ENCODE data around the gene RFC2. TPM values are rescaled to one million over a fixed set of nuclear protein-coding genes. Genes with fewer than 3 reads are reported as not detected.
"Not testable (repeated sequence)": the region's sequence is repeated elsewhere in the genome, so short reads cannot be mapped to it uniquely, and the experiment has no call there.

Gene RFC2
- total and polyA plus RNA-seq, 2 of the 8 experiments (the other 6 are each of a cell fraction or from before 2014, with no cell fraction given) = 52.9 to 85.4 TPM

DNA sequence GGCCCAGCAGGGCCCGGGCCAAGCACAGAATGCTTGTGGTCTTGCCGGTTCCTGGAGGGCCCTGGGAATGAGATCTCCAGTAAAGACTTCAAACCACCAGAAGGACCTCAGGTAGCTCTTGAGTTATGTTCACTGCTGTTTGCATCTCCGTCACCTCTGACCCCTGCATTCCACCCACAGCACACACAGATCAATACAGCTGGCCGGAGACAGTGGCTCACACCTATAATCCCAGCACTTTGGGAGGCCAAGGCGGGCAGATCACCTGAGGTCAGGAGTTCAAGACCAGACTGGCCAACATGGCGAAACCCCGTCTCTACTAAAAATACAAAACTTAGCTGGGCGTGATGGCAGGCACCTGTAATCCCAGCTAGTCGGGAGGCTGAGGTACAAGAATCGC lies 5.1 kb downstream of the RFC2 start:
- not testable (repeated sequence) for H3K27ac ChIP-seq (ENCODE audit: low read depth, low read length); H2BK12ac ChIP-seq (ENCODE audit: low read depth, low read length); H3K4me1 ChIP-seq (replicated peaks in 1 of 4; ENCODE audit: control insufficient read depth in 3 of 4, insufficient read depth in 4 of 4, low read length in 3 of 4); H2BK5ac ChIP-seq (ENCODE audit: low read depth, low read length); H3K4me3 ChIP-seq (ENCODE audit: extremely low read depth in 1 of 4, insufficient read depth in 2 of 4, low read depth in 3 of 4, low read length in 4 of 4); FAIRE-seq; DNase-seq (ENCODE audit: low read depth in 1 of 2, low spot score in 2 of 2); H3K18ac ChIP-seq (ENCODE audit: extremely low read depth, low read length); H4K20me1 ChIP-seq (replicated peaks in 1 of 2; ENCODE audit: control insufficient read depth in 1 of 2, insufficient read depth in 2 of 2, low read length in 2 of 2); H3K4me2 ChIP-seq (ENCODE audit: insufficient read depth in 1 of 2, low read depth in 2 of 2, low read length in 2 of 2); H3K23me2 ChIP-seq (ENCODE audit: low read depth, low read length); H2BK20ac ChIP-seq (ENCODE audit: low read length); H2AK5ac ChIP-seq (ENCODE audit: low read depth, low read length); H2BK120ac ChIP-seq (replicated peaks; ENCODE audit: low read depth, low read length); H3K27me3 ChIP-seq (replicated peaks in 1 of 4; ENCODE audit: control insufficient read depth in 3 of 4, extremely low read depth in 1 of 4, insufficient read depth in 3 of 4, low read length in 3 of 4); H3K9ac ChIP-seq (replicated peaks in 1 of 4; ENCODE audit: extremely low read depth in 1 of 4, low read depth in 3 of 4, low read length in 3 of 4); H4K5ac ChIP-seq (ENCODE audit: insufficient read length, low read depth, low read length); H3K4ac ChIP-seq (replicated peaks; ENCODE audit: insufficient read length, low read depth, low read length); H2BK15ac ChIP-seq (ENCODE audit: low read length); H3K79me1 ChIP-seq (ENCODE audit: low read depth, low read length); H4K91ac ChIP-seq (replicated peaks; ENCODE audit: insufficient read length, low read length); H2AFZ ChIP-seq (ENCODE audit: low read length); H3K23ac ChIP-seq (ENCODE audit: insufficient read length); H4K8ac ChIP-seq (ENCODE audit: extremely low read depth, insufficient read depth, low read length); H3K56ac ChIP-seq (replicated peaks; ENCODE audit: insufficient read length, low read depth, low read length); H3K9me3 ChIP-seq (ENCODE audit: insufficient read depth in 2 of 2, low read depth in 1 of 2, low read length in 1 of 2); H3K14ac ChIP-seq (ENCODE audit: insufficient read length)
- 93% methylated on average over 9 of the region's 10 CpGs; no CpG with 5 or more reads in 1 of the 2 experiments for WGBS, 2 experiments (ENCODE audit: extremely low coverage in 1 of 2, insufficient coverage in 1 of 2, insufficient read length in 1 of 2, insufficient replicate concordance in 2 of 2, low coverage in 1 of 2, low lambda C conversion rate in 2 of 2, missing lambda C conversion rate in 1 of 2)
- ChIA-PET CTCF (ENCODE audit: partially characterized antibody) (interaction anchor here (0.8 to 1.9 kb wide), 4 partner anchors 42 to 200 kb away, joined by 3 to 11 read pairs (median 6); no protein-coding TSS in a partner anchor), POLR2A (ENCODE audit: partially characterized antibody) (interaction anchor here (0.6 to 1.2 kb wide), 2 partner anchors 10 to 12 kb away, joined by 3 read pairs; no protein-coding TSS in a partner anchor)
- H3K79me2 ChIP-seq (ENCODE audit: control insufficient read depth in 1 of 2, insufficient read depth in 2 of 2, low read length in 2 of 2) = peaks cover 2 to 26% of the 10 kb centered on the region in 2 experiments; a peak in 3 of 4 replicates
- peaks cover 23 to 66% (median 43%) of the 10 kb centered on the region in 4 experiments for H3K36me3 ChIP-seq (ENCODE audit: control insufficient read depth in 2 of 4, insufficient read depth in 4 of 4, low read length in 3 of 4)

All from H1 (cell line).